Epidermal melanocyte (primary cell): ENCODE data around the gene LSM14A.
"Not testable (repeated sequence)": the region's sequence is repeated elsewhere in the genome, so short reads cannot be mapped to it uniquely, and the experiment has no call there.

Experiments
- DNase-seq: peaks from one replicate; pipeline ENCODE4 v3.0.0; 2011; ENCODE audit warnings: low spot score; ENCODE audit not compliant: insufficient read length

The LSM14A gene

GRCh38 chr19:34158966-34159365 lies 13.3 kb upstream of the LSM14A start:
- DNase-seq: not testable (repeated sequence)

- DNase-seq: not testable (repeated sequence)
Observed at GRCh38 chr19:34159541-34159940, 12.8 kb upstream of the LSM14A start.

GRCh38 chr19:34161902-34162301 lies 10.4 kb upstream of the LSM14A start:
- not testable (repeated sequence) for DNase-seq

GRCh38 chr19:34165295-34165738 lies 7.0 kb upstream of the LSM14A start:
- no peak for DNase-seq

DNA sequence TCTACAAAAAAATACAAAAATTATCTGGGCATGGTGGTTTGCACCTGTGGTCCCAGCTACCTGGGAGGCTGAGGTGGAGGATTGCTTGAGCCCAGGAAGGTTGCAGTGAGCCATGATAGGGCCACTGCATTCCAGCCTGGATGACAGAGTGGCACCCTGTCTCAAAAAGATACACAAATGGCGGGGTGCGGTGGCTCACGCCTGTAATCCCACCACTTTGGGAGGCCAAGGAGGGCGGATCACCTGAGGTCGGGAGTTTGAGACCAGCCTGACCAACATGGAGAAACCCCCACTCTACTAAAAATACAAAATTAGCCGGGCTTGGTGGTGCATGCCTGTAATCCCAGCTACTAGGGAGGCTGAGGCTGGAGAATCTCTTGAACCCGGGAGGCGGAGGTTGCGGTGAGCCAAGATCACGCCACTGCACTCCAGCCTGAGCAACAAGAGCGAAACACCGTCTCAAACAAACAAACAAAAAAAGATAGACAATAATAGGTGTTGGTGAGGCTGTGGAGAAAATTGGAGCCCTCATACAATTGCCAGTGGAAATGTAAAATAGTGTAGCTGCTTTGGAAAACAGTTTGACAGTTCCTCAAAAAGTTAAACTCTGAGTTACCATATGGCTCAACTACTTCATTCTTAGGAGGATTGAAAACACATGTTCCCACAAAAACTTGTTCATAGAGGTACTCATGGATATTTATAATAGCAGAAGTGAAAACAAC lies 2.7 kb upstream of the LSM14A start:
- DNase-seq: not testable (repeated sequence)

DNA sequence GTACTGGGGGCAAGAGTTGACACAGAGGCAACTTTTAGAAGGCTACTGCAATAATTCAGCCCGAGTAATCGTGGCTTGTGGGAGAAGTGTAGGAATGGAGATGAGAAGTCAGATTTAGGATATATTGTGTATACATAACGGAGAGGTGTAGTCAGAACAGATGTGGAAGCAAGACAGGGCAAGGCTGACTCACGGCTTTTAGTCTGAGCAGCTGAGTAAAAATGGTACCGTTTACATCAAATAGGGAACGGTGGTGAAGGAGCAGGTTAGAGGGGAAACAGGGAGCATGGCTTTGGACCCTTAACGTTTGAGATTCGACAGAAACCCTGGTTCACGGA lies 796 bp upstream of the LSM14A start:
- DNase-seq: no peak

- DNase-seq: no peak
Observed at GRCh38 chr19:34172661-34173192, 423 bp downstream of the LSM14A start.

DNA sequence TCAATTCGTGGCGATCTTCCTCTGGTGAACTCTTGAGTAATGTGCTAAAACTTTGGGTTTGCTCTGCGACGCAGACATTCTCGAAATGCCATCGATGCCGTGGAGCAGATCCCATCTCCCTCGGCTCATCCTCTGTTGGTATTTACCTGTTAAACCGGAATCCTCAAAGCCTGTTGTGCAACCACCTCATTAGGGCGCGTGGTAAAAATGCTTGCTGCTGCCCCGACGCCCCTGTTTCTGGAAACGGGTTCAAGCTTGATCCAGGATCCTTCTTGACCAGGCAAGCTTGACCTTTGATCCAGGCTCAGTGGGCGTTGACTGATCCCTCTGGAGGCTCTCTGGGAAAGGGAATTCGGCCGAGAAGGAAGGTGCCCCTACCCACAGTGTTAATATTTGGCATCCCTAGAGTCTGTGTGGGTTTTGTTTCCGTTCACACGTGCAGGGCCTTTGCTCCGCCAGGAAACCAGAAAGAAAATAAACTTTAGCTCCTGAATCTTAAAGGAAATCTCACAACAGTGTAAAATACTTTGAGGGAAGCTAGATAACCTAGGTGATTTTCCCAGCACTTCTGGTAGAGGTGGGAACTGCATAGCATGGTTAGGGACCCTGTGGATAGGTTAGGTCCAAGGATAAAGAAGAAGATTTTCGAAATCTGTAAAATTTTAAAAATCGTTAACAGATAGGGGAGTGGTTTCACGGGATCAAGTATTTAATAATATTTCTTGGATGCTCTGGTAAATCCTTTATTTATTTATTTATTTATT lies 1.1 kb downstream of the LSM14A start:
- DNase-seq: no peak

DNA sequence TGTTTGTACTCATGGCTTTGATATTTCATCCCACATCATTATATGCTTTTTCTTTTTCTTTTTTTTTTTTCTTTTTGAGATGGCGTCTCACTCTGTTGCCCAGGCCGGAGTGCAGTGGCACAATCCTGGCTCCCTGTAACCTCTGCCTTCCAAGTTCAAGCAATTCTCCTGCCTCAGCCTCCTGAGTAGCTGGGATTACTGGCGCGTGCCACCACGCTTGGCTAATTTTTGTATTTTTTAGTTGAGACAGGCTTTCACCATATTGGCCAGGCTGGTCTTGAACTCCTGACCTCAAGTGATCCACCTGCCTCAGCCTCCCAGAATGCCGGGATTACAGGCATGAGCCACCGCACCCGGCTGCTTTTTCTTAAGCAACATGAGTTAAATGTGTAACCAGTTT lies 2.9 kb downstream of the LSM14A start:
- not testable (repeated sequence) for DNase-seq

- DNase-seq: no peak
Observed at GRCh38 chr19:34176581-34176980, 4.3 kb downstream of the LSM14A start.

DNA sequence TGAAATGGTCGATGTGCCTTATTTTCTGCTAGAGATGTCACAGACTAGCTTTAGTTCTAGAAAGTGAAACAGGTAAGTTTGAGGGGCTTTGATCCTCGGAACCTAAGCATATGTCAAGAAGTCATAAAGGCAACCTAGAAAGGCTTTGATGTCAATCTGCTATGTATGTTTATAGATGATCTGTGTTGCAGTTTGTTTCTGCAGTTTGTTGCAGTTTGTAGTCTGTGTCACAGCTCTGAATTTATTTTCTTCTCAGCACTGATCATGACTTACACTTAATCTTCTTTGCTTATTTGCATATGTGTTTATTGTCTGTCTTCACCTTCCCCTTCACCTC lies 5.9 kb downstream of the LSM14A start:
- DNase-seq: no peak

DNA sequence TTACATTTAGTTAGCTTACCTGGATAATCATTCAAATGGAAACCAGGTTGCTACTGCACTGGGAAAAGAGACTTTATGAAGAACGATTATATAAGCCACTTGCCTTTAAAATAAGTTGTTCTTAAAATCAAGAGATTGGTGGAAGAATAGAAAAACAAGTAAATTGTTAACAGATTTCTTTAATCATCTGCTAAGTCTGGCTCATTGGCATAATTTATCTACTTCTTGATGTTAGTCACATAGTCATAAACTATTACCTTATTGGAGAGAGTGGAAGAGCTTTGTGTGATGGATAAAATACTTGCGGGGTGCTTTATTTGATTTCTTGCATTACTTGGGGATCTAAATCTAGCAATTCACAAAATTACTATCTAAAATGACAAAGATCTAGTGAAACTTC lies 6.8 kb downstream of the LSM14A start:
- DNase-seq: no peak

DNA sequence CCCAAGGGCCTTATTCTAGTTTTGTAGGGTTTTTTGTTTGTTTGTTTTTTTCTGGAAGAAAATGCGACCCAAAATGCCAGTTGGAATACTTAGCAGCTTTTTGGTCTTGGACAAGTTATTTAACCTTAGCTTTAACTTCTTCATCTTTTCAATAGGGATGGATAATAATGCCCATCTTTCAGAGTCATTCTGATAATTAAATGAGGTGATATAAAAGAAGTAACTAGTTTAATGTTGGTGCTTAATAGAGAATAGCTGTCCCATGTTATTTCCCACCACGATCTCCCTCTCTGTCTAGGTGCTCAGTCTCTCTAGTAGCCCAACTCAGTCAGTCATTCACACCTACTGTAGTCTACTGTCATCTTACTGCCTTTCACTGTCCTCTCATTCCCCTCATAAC lies 8.0 kb downstream of the LSM14A start:
- no peak for DNase-seq

DNA sequence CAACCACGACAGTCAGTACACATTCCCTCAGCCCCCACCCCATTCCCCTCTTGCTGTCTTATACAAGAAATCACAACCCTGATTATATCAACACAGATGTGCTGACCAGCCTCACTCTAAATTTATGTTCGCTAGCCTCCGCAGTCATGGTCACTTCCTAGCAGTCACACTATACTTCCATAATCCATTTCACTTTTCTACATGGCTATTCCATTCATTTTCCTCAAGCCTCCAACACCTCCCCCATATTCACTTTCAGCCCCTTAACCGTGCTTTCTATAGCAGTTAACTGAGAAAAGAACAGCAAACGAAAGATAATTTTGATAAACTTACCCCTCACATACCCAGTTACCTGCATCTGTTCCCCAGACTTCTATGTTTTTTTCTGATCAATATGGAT lies 8.4 kb downstream of the LSM14A start:
- DNase-seq: no peak

DNA sequence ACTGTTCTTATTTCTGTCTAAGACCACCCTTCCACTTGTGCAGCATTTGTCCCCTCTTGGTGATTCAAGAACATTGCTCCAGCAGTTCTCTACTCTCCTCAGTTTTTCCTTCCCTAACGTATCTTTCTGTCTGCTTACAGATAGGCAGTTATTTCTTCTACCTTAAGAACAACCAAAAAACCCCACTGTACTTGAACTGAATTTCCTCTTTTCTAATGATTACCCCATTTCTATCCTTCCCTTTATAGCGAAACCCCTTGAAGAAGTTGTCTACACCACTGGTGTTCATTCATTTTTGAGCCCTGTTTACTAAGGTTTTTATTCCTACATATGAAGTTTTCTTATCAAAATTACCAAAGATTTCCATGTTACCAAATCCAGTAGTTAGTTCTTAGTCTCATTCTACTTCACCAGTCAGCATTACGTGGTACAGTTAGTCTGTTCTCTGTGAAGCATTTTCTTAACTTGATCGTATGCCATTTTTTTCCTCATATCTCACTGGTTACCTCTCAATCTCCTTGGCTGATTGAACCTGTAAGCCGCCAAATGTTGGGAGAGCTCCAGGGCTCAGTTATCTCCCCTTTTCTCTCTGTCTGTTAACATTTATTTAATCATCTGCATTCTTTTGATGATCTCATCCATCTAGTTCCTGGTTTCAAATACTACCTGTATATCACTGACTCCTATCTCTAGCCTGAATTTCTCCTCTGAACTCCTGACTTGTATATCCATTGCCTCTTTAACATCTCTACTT lies 9.0 kb downstream of the LSM14A start:
- DNase-seq: no peak

GRCh38 chr19:34182125-34182524 lies 9.8 kb downstream of the LSM14A start:
- no peak for DNase-seq

DNA sequence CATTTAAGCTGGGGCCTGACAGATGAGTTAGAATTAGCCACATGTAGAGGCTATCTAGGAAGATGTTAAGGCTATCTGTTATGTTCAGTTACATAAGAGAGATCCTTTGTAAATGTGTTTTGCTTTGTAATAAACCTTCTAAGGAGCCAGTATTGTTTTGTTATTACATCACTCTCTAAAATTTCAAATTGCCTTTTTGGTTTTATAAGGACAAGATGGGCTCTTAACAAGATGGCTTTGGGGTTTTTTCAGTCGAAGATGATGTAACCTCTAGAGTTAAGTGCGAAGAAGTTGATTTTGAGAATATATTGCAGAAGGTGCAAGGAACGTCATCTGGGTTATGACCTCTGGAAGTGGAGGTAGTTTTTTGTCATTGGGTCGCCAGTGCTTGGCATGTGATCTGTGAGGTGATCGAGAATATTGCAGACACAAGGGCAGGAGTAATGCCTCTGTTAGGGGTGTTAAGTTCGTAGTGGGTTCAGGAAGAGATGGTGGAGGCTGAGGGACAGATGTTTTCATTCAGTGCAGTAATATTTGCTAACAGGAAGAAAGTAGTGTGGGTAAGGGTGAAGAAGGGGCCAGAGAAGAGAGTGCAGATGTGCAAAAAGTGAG lies 12.7 kb downstream of the LSM14A start:
- DNase-seq: no peak

DNA sequence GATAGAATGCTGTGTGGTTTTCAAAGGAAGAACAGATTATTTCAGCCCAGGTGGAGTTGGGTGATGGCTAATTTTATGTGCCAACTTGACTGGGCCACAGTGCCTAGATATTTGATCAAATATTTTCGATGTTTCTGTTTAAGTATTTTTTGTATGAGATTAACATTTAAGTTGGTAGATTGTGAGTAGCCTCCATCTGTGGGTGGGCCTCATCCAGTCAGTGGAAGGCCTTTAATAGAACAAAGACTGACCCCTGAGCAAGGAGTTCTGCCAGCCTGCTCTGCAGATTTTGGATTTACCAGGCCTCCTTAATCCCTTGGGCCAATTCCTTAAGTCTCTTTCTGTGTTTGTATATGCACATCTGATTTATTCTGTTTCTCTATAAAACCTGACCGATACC lies 13.9 kb downstream of the LSM14A start:
- DNase-seq: no peak

DNA sequence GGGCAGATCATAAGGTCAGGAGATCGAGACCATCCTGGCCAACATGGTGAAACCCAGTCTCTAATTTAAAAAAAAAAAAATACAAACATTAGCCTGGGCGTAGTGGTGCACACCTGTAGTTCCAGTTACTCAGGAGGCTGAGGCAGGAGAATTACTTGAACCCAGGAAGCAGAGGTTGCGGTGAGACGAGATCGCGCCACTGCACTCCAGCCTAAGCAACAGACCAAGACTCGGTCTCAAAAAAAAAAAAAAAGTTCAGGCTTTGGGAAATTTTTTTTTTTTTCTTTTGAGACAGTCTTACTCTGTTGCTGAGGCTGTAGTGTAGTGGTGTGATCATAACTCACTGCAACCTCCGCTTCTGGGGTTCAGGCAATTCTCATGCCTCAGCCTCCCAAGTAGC lies 14.7 kb downstream of the LSM14A start:
- no peak for DNase-seq

DNA sequence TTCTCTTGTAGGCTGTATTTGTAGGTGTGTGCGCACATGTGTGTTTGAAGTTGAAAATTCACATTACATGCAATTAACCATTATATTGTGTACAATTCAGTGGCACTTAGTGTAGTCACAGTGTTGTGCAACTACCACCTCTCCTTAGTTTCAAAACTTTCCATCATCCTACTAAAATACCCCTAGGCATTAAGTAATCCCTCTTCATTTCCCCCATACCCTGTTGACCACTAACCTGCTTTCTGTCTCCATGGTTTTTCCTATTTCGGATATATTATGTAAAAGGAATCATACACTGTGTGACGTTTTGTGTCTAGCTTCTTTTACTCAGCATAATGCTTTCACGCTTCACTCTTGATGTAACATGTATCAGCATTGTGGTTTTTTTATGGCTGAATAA lies 16.1 kb downstream of the LSM14A start:
- DNase-seq: no peak

DNA sequence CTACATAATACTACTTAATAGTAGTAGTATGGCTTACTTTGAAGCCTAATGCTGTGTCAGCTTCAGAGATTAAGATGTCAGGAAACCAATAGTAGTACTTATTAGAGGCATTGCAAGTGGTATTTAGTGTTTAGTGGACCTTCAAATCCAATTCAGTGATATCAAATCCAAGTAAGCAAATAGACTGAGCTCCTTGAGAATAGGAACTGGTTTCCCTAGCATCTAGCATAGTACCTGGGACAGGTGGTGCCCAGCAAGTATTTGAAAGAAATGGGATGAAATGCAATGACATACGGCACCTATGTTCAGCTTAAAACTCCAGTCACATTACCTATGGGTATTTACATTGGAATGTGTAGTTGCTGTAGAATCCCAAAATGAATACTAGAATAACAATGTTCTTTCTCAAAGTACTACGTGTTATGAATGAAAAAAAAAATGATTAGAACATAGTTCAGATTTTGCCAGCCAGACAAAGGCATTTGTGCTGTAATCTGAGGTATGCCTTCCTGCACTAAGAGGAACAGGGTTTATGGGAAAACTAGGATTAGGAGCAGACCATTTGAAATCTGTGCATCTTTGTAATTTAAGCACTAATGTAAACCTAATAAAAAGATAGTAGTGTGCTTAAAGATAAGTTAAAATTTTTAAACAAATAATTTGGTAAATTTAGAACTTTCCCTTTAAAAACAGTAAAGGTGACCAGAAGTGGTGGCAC lies 17.1 kb downstream of the LSM14A start:
- no peak for DNase-seq
